LoVo (cell line): ENCODE measurements around the gene AIG1.
"Not testable (repeated sequence)": the region's sequence is repeated elsewhere in the genome, so short reads cannot be mapped to it uniquely, and the experiment has no call there.

Source experiments
- DNase-seq: peaks from one replicate; pipeline ENCODE4 v3.0.0-alpha.2; 2016; ENCODE audit warnings: low spot score

AIG1 gene, protein sequence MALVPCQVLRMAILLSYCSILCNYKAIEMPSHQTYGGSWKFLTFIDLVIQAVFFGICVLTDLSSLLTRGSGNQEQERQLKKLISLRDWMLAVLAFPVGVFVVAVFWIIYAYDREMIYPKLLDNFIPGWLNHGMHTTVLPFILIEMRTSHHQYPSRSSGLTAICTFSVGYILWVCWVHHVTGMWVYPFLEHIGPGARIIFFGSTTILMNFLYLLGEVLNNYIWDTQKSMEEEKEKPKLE

GRCh38 chr6:143060806-143061596 lies at the start of gene AIG1:
AIG1 (plus strand) TSS chr6:143060889; CDS start chr6:143060926, 37 bp downstream.
- DNase-seq = no peak

DNA sequence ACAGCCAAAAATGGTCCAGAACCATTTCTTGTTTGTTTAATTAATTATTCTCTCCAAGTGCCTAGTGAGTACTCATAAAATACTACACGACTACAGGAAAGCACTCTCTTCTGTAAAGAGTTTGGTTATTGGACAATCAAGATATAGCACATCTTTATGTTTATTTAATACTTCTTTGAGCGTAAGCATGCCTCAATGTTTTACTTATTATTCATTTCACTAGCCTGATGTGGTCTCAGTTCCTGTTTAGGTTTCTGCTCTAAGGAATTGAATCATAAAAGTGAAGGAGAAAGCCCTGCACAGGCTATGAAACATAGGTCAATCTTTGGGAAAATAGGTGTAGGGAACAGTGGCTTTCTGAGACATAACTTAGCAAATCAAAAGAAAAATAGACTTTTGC lies 45.9 kb upstream of the AIG1 start:
- no peak for DNase-seq

DNA sequence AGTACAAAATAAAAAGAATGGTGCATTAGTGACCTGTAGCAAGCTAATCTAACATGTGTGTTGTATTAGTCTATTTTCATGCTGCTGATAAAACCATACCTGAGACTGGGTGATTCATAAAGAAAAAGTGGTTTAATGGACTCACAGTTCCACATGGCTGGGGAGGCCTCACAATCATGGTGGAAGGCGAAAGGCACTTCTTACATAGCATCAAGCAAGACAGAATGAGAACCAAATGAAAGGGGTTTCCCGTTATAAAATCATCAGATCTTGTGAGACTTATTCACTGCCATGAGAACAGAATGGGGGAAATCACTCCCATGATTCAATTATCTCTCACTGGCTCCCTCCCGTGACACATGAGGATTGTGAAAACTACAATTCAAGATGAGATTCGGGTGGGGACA lies 45.4 kb upstream of the AIG1 start:
- DNase-seq = no peak

- DNase-seq = no peak
These were observed 41.7 kb upstream of the AIG1 start for GRCh38 chr6:143018955-143019354.

DNA sequence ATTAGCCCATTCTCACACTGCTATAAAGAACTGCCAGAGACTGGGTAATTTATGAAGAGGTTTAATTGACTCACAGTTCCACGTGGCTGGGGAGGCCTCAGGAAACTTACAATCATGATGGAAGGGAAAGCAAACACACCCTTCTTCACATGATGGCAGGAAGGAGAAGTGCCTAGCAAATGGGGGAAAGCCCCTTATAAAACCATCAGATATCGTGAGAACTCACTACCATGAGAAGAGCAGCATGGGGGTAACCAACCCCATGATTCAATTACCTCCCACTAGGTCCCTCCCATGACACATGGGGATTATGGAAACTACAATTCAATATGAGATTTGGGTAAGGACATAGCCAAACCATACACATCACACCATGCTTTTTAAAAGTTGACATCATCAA lies 39.8 kb upstream of the AIG1 start:
- DNase-seq = not testable (repeated sequence)

DNA sequence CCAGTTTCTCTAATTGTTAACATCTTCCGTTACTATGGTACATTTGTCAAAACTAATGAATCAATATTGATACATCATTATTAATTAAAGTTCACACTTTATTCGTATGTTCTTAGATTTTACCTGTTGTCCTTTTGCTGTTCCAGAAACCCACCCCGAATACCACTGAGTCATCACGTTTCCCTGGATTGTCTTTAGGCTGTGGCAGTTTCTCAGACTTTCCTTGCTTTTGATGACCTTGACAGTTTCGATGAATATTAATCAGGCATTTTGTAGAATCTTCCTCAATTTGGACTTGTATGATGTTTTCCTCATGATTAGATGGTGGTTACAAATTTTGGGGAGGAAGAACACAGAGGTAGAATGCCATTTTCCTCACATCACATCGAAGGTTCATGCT lies 39.1 kb upstream of the AIG1 start:
- DNase-seq = no peak

DNA sequence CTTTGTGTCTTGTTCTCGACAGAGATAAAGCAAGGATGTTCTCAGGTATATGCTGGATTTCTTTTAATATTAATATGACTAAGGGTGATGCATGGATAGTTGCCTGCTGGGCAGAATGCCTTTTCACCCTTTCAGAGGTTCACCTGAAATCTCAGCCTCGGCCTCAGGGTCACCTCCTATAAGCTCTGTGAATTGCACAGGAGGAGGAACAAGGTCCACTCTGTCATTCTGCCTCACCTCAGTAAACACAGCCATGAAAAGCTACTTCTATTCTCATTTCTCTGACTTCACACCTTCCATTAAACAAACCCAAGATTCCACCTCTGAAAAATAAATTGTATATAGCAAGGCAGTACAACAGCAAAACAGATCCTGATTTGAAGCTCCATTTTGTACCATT lies 38.1 kb upstream of the AIG1 start:
- no peak for DNase-seq

- DNase-seq = no peak
These were observed 37.0 kb upstream of the AIG1 start for GRCh38 chr6:143023695-143024094.

DNA sequence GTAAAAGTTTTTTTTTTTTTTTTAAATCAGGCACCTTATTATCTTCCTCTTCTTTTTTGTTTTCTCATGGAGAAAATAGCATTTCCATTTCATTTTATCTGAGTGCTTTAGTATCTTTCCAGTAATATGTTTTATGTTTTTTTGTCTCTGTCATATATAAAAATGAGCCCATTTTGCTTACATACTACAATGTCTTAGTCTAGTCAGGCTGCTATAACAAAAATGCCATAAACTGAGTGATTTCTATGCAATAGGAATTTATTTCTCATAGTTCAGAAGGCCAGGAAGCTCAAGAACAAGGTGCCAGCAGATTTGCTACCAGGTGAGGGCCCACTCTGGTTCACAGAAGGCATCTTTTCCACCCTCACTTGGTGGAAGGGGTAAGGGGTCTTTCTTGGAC lies 35.7 kb upstream of the AIG1 start:
- DNase-seq = no peak

DNA sequence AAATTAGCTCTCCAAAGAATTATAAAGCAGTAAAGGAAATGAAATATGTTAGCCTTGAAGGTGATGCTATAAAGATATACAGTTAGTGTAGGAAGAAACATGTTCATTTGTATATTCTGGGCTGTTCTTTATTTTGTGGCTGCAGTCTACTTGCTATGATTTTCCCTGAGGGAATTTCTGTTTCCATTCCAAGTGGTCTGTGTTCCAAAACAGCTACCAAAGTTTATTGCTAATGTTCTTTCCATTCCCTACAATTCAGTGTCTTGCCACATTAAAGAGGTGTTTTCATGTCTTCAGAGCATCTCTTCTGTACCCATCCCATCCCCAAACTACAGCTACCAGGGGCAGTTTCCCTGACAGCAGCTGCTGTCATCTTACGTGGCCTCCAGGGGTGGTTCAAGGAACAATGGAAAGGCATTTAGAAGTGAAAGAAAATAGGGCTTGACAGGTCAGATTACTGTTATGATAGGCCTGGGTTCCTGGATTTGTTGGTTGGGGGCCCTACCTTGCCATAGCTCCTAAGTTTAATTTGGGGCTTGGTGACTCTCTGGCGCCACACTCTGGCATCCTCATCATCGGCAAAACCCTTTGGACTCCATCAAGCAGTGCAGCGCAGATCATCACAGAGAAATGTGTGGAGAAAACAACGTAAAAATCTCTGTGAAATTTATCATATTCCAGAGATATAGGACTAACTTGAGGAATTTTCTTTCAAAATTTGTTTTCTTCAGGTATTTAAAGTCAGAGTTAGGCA lies 33.8 kb upstream of the AIG1 start:
- no peak for DNase-seq

- DNase-seq = peak; percentile 27
These were observed 25.9 kb upstream of the AIG1 start for GRCh38 chr6:143034689-143035334.

GRCh38 chr6:143037470-143037869 lies 23.2 kb upstream of the AIG1 start:
- DNase-seq = no peak

DNA sequence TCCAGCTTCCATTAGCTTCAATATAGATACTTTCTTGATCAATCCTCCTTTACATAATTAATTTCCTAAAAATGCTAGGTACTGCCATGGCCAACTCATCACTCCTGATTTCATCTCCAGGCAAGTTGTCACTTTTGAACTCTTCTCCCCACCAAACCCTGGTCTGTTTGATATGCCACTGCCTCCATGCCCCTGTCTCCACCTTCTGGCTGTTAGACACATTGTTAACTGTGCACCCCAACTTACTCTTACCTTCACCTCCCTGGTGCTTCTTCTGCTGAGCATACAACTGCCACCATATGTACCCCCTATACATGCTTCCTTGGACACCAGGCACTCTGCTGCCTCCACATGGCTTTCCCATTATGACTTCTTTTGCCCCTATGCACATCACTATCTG lies 21.9 kb upstream of the AIG1 start:
- no peak for DNase-seq

- no peak for DNase-seq
These were observed 21.1 kb upstream of the AIG1 start for GRCh38 chr6:143039548-143039947.

DNA sequence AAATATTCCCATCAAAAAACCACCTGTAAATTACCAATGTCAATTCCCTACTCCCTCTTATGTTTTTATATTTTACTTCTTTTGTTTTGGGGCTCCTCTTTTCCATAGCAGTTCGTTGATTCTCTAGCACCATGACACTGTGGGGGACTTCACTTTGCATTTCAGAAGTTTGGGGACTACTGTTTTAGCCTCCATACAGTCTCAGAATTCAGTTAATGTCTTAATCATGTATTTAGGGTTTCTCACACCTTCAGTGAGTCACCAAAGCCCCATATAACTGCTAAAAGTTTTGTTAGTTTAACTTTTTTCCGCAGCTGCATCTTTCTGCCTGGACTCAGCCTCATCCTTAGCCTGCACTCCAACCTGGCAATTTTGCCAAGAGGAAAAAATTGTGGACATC lies 20.7 kb upstream of the AIG1 start:
- no peak for DNase-seq

DNA sequence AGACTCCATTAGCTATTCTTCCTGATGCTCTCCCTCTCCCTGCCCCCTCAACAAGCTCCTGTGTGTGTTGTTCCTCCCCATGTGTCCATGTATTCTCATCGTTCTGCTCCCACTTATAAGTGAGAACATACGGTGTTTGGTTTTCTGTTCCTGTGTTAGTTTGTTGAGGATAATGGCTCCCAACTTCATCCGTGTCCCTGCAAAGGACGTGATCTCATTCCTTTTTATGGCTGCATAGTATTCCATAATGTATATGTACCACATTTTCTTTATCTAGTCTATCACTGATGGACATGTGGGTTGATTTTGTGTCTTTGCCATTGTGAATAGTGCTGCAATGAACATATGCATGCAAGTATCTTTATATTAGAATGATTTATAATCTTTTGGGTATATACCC lies 16.3 kb upstream of the AIG1 start:
- DNase-seq = not testable (repeated sequence)

DNA sequence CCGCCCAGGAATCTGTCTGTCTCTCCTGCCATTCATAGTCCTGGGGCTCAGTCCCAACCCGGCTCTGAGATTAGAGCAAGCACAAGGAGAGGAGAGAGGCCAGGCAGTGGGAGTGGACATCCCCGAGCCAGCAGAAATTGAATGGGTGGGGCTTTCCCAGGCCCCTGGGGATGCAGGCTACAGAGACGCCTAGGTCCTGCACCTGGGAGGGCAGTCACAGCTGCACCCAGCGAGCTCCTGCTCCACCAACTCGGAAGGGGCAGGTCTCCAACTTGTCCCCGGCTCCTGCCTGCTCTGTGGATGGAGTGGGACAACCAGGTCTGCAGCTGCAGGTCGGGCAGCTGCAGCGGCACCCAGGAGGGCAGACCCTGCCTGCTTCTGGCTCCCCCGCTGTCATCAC lies 11.1 kb upstream of the AIG1 start:
- no peak for DNase-seq

DNA sequence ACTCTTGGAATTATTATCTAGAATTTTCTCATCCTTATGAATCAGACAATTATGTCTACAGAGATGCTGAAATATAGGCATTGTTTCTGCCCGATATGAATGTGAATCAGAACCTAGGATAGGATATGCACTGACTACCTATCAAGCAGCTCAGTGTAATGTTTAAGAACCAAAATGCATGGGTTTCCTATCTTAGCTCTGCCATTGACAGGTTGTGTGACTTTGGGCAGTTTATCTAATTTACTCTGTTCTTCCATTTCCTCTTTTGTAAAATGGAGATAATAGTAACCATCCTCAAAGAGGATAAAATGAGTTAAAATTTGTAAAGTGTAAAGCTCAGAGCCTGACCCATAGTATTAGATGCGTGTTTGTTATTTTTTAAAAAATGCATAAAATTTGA lies 10.2 kb upstream of the AIG1 start:
- no peak for DNase-seq

GRCh38 chr6:143052282-143052681 lies 8.4 kb upstream of the AIG1 start:
- no peak for DNase-seq

DNA sequence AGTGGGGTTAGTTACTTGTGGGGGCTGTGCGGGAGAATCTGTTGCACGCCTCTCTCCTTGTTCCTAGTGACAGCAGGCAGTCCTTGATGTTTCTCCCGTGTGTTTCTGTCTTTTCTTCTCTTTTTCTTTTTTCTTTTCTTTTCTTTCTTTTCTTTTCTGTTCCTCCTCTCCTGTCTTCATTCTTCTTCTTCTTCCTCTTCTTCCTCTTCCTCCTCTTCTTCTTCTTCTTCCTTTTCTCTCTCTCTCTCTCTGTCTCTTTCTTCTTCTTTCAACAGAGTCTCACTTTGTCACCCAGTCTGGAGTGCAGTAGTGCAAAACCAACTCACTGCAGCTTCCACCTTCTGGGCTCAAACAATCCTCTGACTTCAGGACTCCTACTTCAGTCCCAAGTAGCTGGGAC lies 6.8 kb upstream of the AIG1 start:
- DNase-seq = no peak

DNA sequence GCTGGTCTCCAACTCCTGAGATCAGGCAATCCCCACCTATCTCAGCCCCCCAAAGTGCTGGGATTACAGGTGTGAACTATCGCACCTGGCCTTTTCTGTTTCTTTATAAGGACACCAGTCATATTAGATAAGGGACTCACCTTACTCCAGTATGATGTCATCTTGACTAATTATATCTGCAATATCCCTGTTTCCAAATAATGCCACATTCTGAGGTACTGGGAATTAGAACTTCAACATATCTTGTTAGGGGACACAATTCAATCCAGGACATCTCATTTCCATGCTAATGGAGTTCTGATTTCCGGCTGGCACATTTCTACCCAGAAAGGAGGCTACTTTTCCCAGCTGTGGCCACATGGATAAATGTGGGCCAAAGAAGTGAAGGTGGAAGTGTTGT lies 6.4 kb upstream of the AIG1 start:
- no peak for DNase-seq

GRCh38 chr6:143055213-143055612 lies 5.5 kb upstream of the AIG1 start:
- no peak for DNase-seq

DNA sequence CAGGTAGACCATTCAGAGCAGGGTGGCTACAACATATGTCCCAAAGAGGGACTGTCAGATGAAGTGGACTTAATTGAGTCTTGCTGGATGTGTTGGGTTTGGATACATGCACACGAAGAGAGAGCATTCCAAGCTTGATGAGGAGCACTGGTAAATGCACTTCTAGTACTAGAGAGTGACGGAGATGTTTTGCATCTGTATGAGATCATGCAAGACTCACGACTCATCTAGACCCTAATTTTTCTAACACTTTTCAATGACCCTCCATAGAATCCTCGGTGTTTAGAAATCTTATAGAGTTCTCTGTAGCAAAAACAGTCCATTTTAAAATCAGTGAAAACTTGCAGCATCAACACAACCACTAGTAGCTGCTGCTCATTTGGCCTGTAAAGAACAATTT lies 4.8 kb upstream of the AIG1 start:
- DNase-seq = no peak
